ENCODE results near the gene SLIT1.

The SLIT1 gene

DNA sequence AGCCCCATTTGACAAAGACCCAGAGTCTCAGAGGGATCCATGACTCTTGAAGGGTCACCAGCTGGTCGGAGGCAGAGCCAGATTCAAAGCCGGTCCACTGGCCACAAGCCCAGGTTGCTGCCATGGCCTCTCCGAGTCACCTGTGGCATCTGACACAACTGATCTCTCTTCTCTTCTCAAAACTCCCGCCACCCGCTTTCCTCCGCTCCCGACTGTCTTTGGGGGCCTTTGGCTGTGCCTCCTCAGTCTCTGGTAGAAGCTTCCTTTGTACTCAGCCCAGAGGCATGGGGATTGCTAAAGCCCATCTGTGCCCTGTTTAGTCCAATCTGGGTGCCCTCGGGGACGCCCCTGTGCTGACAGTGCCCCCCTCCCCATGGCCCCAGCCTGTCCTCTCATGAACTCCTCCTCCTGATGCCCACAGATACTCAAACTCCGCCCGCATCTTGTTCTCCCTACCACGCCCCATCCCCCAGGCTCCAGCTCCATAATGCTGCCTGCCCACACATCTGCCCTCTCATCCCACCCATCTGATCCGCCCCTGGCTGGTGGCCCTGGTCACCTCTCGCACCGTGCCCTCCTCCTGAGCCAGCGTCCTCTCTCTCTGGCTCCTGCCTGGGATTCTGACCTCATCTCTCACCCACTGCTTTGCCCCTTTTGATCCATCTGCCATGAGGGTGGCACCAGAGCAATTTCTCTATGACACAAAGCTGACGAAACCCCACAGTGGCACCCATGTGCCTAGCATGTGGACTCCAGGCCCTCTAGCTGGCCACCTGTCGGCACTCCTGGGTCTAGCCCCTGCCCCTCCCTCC lies 150.6 kb downstream of the SLIT1 start:
- no peak for TF ChIP-seq SIN3A (IDR thresholded peaks at IDR 0.05; ENCODE audit: borderline replicate concordance, insufficient read depth, low read length)

- no peak for TF ChIP-seq TAF1 (IDR thresholded peaks at IDR 0.05; ENCODE audit: borderline replicate concordance, insufficient read depth, low read length)
- TF ChIP-seq, protein P1, sequence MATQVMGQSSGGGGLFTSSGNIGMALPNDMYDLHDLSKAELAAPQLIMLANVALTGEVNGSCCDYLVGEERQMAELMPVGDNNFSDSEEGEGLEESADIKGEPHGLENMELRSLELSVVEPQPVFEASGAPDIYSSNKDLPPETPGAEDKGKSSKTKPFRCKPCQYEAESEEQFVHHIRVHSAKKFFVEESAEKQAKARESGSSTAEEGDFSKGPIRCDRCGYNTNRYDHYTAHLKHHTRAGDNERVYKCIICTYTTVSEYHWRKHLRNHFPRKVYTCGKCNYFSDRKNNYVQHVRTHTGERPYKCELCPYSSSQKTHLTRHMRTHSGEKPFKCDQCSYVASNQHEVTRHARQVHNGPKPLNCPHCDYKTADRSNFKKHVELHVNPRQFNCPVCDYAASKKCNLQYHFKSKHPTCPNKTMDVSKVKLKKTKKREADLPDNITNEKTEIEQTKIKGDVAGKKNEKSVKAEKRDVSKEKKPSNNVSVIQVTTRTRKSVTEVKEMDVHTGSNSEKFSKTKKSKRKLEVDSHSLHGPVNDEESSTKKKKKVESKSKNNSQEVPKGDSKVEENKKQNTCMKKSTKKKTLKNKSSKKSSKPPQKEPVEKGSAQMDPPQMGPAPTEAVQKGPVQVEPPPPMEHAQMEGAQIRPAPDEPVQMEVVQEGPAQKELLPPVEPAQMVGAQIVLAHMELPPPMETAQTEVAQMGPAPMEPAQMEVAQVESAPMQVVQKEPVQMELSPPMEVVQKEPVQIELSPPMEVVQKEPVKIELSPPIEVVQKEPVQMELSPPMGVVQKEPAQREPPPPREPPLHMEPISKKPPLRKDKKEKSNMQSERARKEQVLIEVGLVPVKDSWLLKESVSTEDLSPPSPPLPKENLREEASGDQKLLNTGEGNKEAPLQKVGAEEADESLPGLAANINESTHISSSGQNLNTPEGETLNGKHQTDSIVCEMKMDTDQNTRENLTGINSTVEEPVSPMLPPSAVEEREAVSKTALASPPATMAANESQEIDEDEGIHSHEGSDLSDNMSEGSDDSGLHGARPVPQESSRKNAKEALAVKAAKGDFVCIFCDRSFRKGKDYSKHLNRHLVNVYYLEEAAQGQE (IDR thresholded peaks at IDR 0.05; ENCODE audit: insufficient read depth in 1 of 2, low read depth in 2 of 2, low read length in 2 of 2) = no peak
- no peak for TF ChIP-seq SIN3A (IDR thresholded peaks at IDR 0.05; ENCODE audit: borderline replicate concordance, insufficient read depth, low read length)
- TF ChIP-seq POLR2AphosphoS5 (IDR thresholded peaks at IDR 0.05; ENCODE audit: low read depth, low read length) = no peak
- TF ChIP-seq FOXP2 (optimal IDR thresholded peaks at IDR 0.05; ENCODE audit: borderline replicate concordance, extremely low read depth, extremely low read length, insufficient read depth) = no peak
These were observed 151.5 kb downstream of the SLIT1 start for GRCh38 chr10:97034301-97034700.

GRCh38 chr10:97032624-97033023 lies 153.1 kb downstream of the SLIT1 start:
- TF ChIP-seq, protein P1 (IDR thresholded peaks at IDR 0.05; ENCODE audit: insufficient read depth in 1 of 2, low read depth in 2 of 2, low read length in 2 of 2) = no peak
- TF ChIP-seq SIN3A (IDR thresholded peaks at IDR 0.05; ENCODE audit: borderline replicate concordance, insufficient read depth, low read length) = no peak
- no peak for TF ChIP-seq FOXP2 (optimal IDR thresholded peaks at IDR 0.05; ENCODE audit: borderline replicate concordance, extremely low read depth, extremely low read length, insufficient read depth)
- TF ChIP-seq POLR2AphosphoS5 (IDR thresholded peaks at IDR 0.05; ENCODE audit: low read depth, low read length) = no peak
- no peak for TF ChIP-seq TAF1 (IDR thresholded peaks at IDR 0.05; ENCODE audit: borderline replicate concordance, insufficient read depth, low read length)

GRCh38 chr10:97031459-97031858 lies 154.3 kb downstream of the SLIT1 start:
- no peak for TF ChIP-seq TAF1 (IDR thresholded peaks at IDR 0.05; ENCODE audit: borderline replicate concordance, insufficient read depth, low read length)
- no peak for TF ChIP-seq POLR2AphosphoS5 (IDR thresholded peaks at IDR 0.05; ENCODE audit: low read depth, low read length)
- no peak for TF ChIP-seq FOXP2 (optimal IDR thresholded peaks at IDR 0.05; ENCODE audit: borderline replicate concordance, extremely low read depth, extremely low read length, insufficient read depth)
- TF ChIP-seq, protein P1 (IDR thresholded peaks at IDR 0.05; ENCODE audit: insufficient read depth in 1 of 2, low read depth in 2 of 2, low read length in 2 of 2) = no peak
- TF ChIP-seq SIN3A (IDR thresholded peaks at IDR 0.05; ENCODE audit: borderline replicate concordance, insufficient read depth, low read length) = no peak

DNA sequence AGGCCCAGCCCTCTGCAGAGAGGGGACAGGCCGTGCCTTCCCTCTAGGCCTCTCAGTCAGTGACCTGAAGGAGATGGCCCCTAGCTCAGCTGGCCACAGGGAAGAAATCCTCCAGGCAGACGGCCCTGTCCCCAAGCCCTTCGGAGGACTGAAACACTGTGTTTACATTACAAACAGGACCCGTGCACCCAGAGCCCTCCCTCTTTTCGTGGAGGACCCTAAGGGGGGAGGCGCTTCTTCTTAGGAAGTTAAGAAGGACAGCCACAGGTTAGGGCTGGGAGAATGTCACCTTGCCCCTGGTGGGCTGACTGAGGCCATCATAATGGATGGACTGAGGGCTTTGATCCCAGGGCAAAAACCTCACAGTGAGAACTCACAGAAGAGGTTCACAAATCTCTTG lies 154.9 kb downstream of the SLIT1 start:
- no peak for TF ChIP-seq SIN3A (IDR thresholded peaks at IDR 0.05; ENCODE audit: borderline replicate concordance, insufficient read depth, low read length)
- no peak for TF ChIP-seq FOXP2 (optimal IDR thresholded peaks at IDR 0.05; ENCODE audit: borderline replicate concordance, extremely low read depth, extremely low read length, insufficient read depth)
- TF ChIP-seq, protein P1 (IDR thresholded peaks at IDR 0.05; ENCODE audit: insufficient read depth in 1 of 2, low read depth in 2 of 2, low read length in 2 of 2) = no peak
- no peak for TF ChIP-seq POLR2AphosphoS5 (IDR thresholded peaks at IDR 0.05; ENCODE audit: low read depth, low read length)
- TF ChIP-seq TAF1 (IDR thresholded peaks at IDR 0.05; ENCODE audit: borderline replicate concordance, insufficient read depth, low read length) = no peak
